Measurements from ENCODE around the gene SEMA4B.

Gene SEMA4B

GRCh38 chr15:90211009-90211408, 9.9 kb downstream of the SEMA4B start:
- H3K36me3 ChIP-seq (ENCODE audit: insufficient read depth, low read length), result no peaks in the 10 kb centered on the region
- peaks cover 3% of the 10 kb centered on the region for H4K20me1 ChIP-seq (ENCODE audit: insufficient read depth, low read length, poor library complexity, severe bottlenecking)
- H3K4me1 ChIP-seq (ENCODE audit: insufficient read depth, low read length, poor library complexity, severe bottlenecking), result peaks cover 10% of the 10 kb centered on the region
- H3K27me3 ChIP-seq (ENCODE audit: insufficient read depth, low read length, poor library complexity, severe bottlenecking), result no peaks in the 10 kb centered on the region
- no peak for TF ChIP-seq EZH2phosphoT487 (IDR thresholded peaks at IDR 0.05; ENCODE audit: borderline replicate concordance)
- TF ChIP-seq CTCF (conservative IDR thresholded peaks at IDR 0.05; ENCODE audit: low read length), result no peak
- peaks cover 39% of the 10 kb centered on the region; the same call in 1 of the 2 replicates for H3K79me2 ChIP-seq (ENCODE audit: insufficient read depth, low read length)
- H3K9me2 ChIP-seq (replicated peaks; ENCODE audit: low read depth, low read length), result no peaks in the 10 kb centered on the region
- no peak overlapping the region for H3K4me3 ChIP-seq (ENCODE audit: low read length, poor library complexity, severe bottlenecking)
- H3K4me2 ChIP-seq (ENCODE audit: low read depth, low read length, poor library complexity, severe bottlenecking), result no peak overlapping the region
- no peak overlapping the region for H2AFZ ChIP-seq (ENCODE audit: low read length)
- H3K9ac ChIP-seq (ENCODE audit: low read depth, low read length, poor library complexity, severe bottlenecking), result no peak overlapping the region
- no peaks in the 10 kb centered on the region for H3K9me3 ChIP-seq (ENCODE audit: insufficient read depth, low read depth, low read length)
- no peaks in the 10 kb centered on the region for H3F3A ChIP-seq (ENCODE audit: low read depth)

- Histone ChIP-seq H2AFZ (ENCODE audit: low read length) (no peak overlapping the region), H3K9me3 (ENCODE audit: insufficient read depth, low read depth, low read length) (no peaks in the 10 kb centered on the region), H3K4me2 (ENCODE audit: low read depth, low read length, poor library complexity, severe bottlenecking) (no peak overlapping the region), H4K20me1 (ENCODE audit: insufficient read depth, low read length, poor library complexity, severe bottlenecking) (peaks cover 3% of the 10 kb centered on the region), H3K27me3 (ENCODE audit: insufficient read depth, low read length, poor library complexity, severe bottlenecking) (no peaks in the 10 kb centered on the region), H3K79me2 (ENCODE audit: insufficient read depth, low read length) (peaks cover 34% of the 10 kb centered on the region; the same call in 1 of the 2 replicates), H3K4me1 (ENCODE audit: insufficient read depth, low read length, poor library complexity, severe bottlenecking) (peaks cover 9% of the 10 kb centered on the region), H3K36me3 (ENCODE audit: insufficient read depth, low read length) (no peaks in the 10 kb centered on the region), H3K4me3 (ENCODE audit: low read length, poor library complexity, severe bottlenecking) (no peak overlapping the region), H3K9ac (ENCODE audit: low read depth, low read length, poor library complexity, severe bottlenecking) (no peak overlapping the region), H3K9me2 (replicated peaks; ENCODE audit: low read depth, low read length) (no peaks in the 10 kb centered on the region), H3F3A (ENCODE audit: low read depth) (no peaks in the 10 kb centered on the region)
- TF ChIP-seq EZH2phosphoT487 (IDR thresholded peaks at IDR 0.05; ENCODE audit: borderline replicate concordance) (no peak), CTCF (conservative IDR thresholded peaks at IDR 0.05; ENCODE audit: low read length) (no peak)
These were observed 10.5 kb downstream of the SEMA4B start for GRCh38 chr15:90211440-90212143.

GRCh38 chr15:90212221-90213098, 11.3 kb downstream of the SEMA4B start:
- H2AFZ ChIP-seq (ENCODE audit: low read length), result no peak overlapping the region

More at GRCh38 chr15:90212221-90213098, 11.3 kb downstream of the SEMA4B start:
- Histone ChIP-seq H3K4me1 (ENCODE audit: insufficient read depth, low read length, poor library complexity, severe bottlenecking) (peaks cover 9% of the 10 kb centered on the region), H3K9me3 (ENCODE audit: insufficient read depth, low read depth, low read length) (no peaks in the 10 kb centered on the region), H3K79me2 (ENCODE audit: insufficient read depth, low read length) (peaks cover 27% of the 10 kb centered on the region; the same call in 1 of the 2 replicates), H4K20me1 (ENCODE audit: insufficient read depth, low read length, poor library complexity, severe bottlenecking) (no peaks in the 10 kb centered on the region), H3K4me2 (ENCODE audit: low read depth, low read length, poor library complexity, severe bottlenecking) (no peak overlapping the region), H3K9ac (ENCODE audit: low read depth, low read length, poor library complexity, severe bottlenecking) (no peak overlapping the region), H3F3A (ENCODE audit: low read depth) (no peaks in the 10 kb centered on the region), H3K4me3 (ENCODE audit: low read length, poor library complexity, severe bottlenecking) (no peak overlapping the region), H3K9me2 (replicated peaks; ENCODE audit: low read depth, low read length) (no peaks in the 10 kb centered on the region), H3K36me3 (ENCODE audit: insufficient read depth, low read length) (no peaks in the 10 kb centered on the region; the same call in 1 of the 2 replicates), H3K27me3 (ENCODE audit: insufficient read depth, low read length, poor library complexity, severe bottlenecking) (no peaks in the 10 kb centered on the region)
- no peak for TF ChIP-seq CTCF (conservative IDR thresholded peaks at IDR 0.05; ENCODE audit: low read length)
- TF ChIP-seq EZH2phosphoT487 (IDR thresholded peaks at IDR 0.05; ENCODE audit: borderline replicate concordance), result no peak

All from Loucy (cell line).